ENCODE measurements around the gene RPL19. TPM values are rescaled to one million over a fixed set of nuclear protein-coding genes. Genes with fewer than 3 reads are reported as not detected.
A peak's percentile ranks its signal among the peaks of the same experiment; 100 is the strongest.

RPL19 gene
- total RNA-seq, 2 experiments from 2014 or later = 3,132 to 4,395 TPM

DNA sequence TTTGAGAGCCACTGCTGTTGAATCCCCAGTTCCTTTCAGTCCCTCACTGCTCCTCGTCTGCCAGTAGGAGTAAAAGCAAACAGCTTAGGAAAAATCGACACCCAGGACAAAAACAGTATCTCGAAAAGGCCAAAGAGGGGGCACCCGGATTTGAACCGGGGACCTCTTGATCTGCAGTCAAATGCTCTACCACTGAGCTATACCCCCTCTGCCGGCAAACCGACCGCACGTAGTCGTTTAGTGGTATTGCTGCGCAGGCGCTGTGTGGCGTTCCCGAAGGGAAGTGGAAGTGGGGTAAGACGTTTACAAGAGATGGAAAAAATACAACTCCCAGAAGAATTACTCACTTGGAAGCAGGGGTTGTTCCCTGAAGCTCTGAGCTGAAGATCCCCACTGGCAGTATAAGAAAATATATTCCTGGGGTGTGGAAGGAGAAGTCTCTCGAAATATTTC, 46.5 kb upstream of the RPL19 start:
- H3K4me1 ChIP-seq (ENCODE audit: insufficient read depth, low read length, poor library complexity, severe bottlenecking) = peaks cover 11% of the 10 kb centered on the region
- no TSS peak for BruUV-seq (replicated peaks)
- H2AFZ ChIP-seq (ENCODE audit: low read length) = peak overlapping the region; percentile 76; the same call in 1 of the 2 replicates
- no peaks in the 10 kb centered on the region for H3K9me3 ChIP-seq (ENCODE audit: low read length)
- no peaks in the 10 kb centered on the region for H3K79me2 ChIP-seq (ENCODE audit: insufficient read depth, low read depth, low read length)
- no peaks in the 10 kb centered on the region for H3K9me2 ChIP-seq (ENCODE audit: insufficient read depth, low read length)
- POLR2A ChIA-PET = interaction anchor here (0.7 to 2.3 kb wide), 12 partner anchors 9 to 465 kb away, joined by 3 to 8 read pairs (median 3); partner anchors contain the start of gene RPL19
- H3K4me3 ChIP-seq (ENCODE audit: low read depth, low read length, poor library complexity, severe bottlenecking) = peak overlapping the region; percentile 76
- peak overlapping the region; percentile 65 for H3K27ac ChIP-seq (ENCODE audit: low read depth, low read length, poor library complexity, severe bottlenecking)
- H3K4me2 ChIP-seq (ENCODE audit: low read length) = peak overlapping the region; percentile 94
- TF ChIP-seq EZH2phosphoT487 (IDR thresholded peaks at IDR 0.05; ENCODE audit: borderline replicate concordance, low read depth, low read length) = no peak
- TF ChIP-seq, protein P1, sequence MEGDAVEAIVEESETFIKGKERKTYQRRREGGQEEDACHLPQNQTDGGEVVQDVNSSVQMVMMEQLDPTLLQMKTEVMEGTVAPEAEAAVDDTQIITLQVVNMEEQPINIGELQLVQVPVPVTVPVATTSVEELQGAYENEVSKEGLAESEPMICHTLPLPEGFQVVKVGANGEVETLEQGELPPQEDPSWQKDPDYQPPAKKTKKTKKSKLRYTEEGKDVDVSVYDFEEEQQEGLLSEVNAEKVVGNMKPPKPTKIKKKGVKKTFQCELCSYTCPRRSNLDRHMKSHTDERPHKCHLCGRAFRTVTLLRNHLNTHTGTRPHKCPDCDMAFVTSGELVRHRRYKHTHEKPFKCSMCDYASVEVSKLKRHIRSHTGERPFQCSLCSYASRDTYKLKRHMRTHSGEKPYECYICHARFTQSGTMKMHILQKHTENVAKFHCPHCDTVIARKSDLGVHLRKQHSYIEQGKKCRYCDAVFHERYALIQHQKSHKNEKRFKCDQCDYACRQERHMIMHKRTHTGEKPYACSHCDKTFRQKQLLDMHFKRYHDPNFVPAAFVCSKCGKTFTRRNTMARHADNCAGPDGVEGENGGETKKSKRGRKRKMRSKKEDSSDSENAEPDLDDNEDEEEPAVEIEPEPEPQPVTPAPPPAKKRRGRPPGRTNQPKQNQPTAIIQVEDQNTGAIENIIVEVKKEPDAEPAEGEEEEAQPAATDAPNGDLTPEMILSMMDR (conservative IDR thresholded peaks at IDR 0.05; ENCODE audit: low read length) = no peak
- peak; percentile 85 for DNase-seq (ENCODE audit: low spot score)
- CTCF ChIA-PET (ENCODE audit: unreplicated experiment) = interaction anchor here (0.6 to 3.0 kb wide), 12 partner anchors 11 to 795 kb away, joined by 3 to 18 read pairs (median 3); partner anchors contain the start of gene LASP1
- H4K20me1 ChIP-seq (ENCODE audit: insufficient read depth, low read length) = no peaks in the 10 kb centered on the region
- intact Hi-C loops (cut with micrococcal nuclease; ENCODE audit: unreplicated experiment) = loop anchor here (1.0 to 10.0 kb wide), 8 partner anchors 21 to 401 kb away; partner anchors contain the start of genes PSMB3 and RPL19
- H3K36me3 ChIP-seq (ENCODE audit: insufficient read depth, low read length) = no peaks in the 10 kb centered on the region

DNA sequence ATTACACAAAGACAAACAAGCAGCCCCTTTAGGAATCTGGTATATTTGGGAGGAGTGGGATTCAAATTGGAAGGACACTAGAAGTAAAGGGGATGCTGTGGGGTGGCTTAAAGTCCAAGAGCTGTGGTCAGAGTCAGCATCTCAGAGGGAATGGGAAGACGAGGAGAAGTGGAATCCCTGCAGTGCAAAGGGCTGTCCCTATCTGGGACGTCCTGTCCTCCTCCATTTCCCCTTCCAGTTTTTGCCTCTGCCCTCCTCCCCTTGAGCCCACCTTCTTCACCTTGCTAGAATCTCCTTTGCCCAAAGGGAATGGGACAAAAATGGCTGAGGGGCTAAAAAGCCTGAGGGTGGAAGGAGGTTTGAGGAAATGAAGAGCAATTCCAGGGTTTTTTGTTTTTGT, 44.4 kb upstream of the RPL19 start:
- Histone ChIP-seq H3K27ac (ENCODE audit: low read depth, low read length, poor library complexity, severe bottlenecking) (no peak overlapping the region), H3K79me2 (ENCODE audit: insufficient read depth, low read depth, low read length) (no peaks in the 10 kb centered on the region), H3K9me2 (ENCODE audit: insufficient read depth, low read length) (no peaks in the 10 kb centered on the region), H3K4me3 (ENCODE audit: low read depth, low read length, poor library complexity, severe bottlenecking) (no peak overlapping the region), H4K20me1 (ENCODE audit: insufficient read depth, low read length) (no peaks in the 10 kb centered on the region), H3K36me3 (ENCODE audit: insufficient read depth, low read length) (no peaks in the 10 kb centered on the region), H3K9me3 (ENCODE audit: low read length) (no peaks in the 10 kb centered on the region), H3K4me2 (ENCODE audit: low read length) (no peak overlapping the region), H3K4me1 (ENCODE audit: insufficient read depth, low read length, poor library complexity, severe bottlenecking) (peaks cover 11% of the 10 kb centered on the region), H2AFZ (ENCODE audit: low read length) (no peak overlapping the region)
- intact Hi-C loops (cut with micrococcal nuclease; ENCODE audit: unreplicated experiment) = loop anchor here (10.0 kb wide), 1 partner anchor 61 kb away; no protein-coding TSS in a partner anchor
- ChIA-PET POLR2A (no interaction called here), CTCF (ENCODE audit: unreplicated experiment) (no interaction called here)
- no peak for DNase-seq (ENCODE audit: low spot score)
- no TSS peak for BruUV-seq (replicated peaks)
- TF ChIP-seq, protein P1 (conservative IDR thresholded peaks at IDR 0.05; ENCODE audit: low read length) = no peak
- no peak for TF ChIP-seq EZH2phosphoT487 (IDR thresholded peaks at IDR 0.05; ENCODE audit: borderline replicate concordance, low read depth, low read length)

DNA sequence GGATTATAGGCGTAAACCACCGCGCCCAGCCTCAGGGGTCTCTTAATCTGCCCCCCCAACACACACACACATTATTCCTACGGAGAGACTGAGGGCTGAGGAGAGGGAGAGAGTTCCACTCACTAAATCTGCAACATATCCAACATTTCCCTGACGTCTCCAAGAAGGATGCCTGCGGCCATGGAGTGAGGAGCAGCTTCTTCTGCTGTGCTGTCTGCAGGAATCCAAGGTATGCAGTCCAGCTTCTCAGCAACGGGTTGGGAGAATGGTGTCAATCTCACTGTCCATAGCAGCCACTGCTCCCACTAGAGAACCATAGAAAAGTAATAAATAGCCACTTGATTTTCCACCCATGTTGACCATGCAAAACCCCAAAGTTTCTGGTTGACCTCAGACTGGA, 43.6 kb upstream of the RPL19 start:
- no peak for TF ChIP-seq EZH2phosphoT487 (IDR thresholded peaks at IDR 0.05; ENCODE audit: borderline replicate concordance, low read depth, low read length)
- TF ChIP-seq, protein P1 (conservative IDR thresholded peaks at IDR 0.05; ENCODE audit: low read length) = no peak
- H3K79me2 ChIP-seq (ENCODE audit: insufficient read depth, low read depth, low read length) = no peaks in the 10 kb centered on the region
- no peak overlapping the region for H3K27ac ChIP-seq (ENCODE audit: low read depth, low read length, poor library complexity, severe bottlenecking)
- H3K36me3 ChIP-seq (ENCODE audit: insufficient read depth, low read length) = no peaks in the 10 kb centered on the region
- no peak for DNase-seq (ENCODE audit: low spot score)
- intact Hi-C loops (cut with micrococcal nuclease; ENCODE audit: unreplicated experiment) = loop anchor here (10.0 kb wide), 1 partner anchor 62 kb away; no protein-coding TSS in a partner anchor
- no peak overlapping the region for H3K4me2 ChIP-seq (ENCODE audit: low read length)
- H3K4me1 ChIP-seq (ENCODE audit: insufficient read depth, low read length, poor library complexity, severe bottlenecking) = peaks cover 11% of the 10 kb centered on the region
- H3K9me3 ChIP-seq (ENCODE audit: low read length) = no peaks in the 10 kb centered on the region
- ChIA-PET POLR2A (no interaction called here), CTCF (ENCODE audit: unreplicated experiment) (interaction anchor here (0.9 kb wide), 1 partner anchor 8 kb away, joined by 3 read pairs; no protein-coding TSS in a partner anchor)
- H2AFZ ChIP-seq (ENCODE audit: low read length) = no peak overlapping the region
- H3K9me2 ChIP-seq (ENCODE audit: insufficient read depth, low read length) = no peaks in the 10 kb centered on the region
- H3K4me3 ChIP-seq (ENCODE audit: low read depth, low read length, poor library complexity, severe bottlenecking) = no peak overlapping the region
- no TSS peak for BruUV-seq (replicated peaks)
- no peaks in the 10 kb centered on the region for H4K20me1 ChIP-seq (ENCODE audit: insufficient read depth, low read length)
